ENCODE results near the gene STK10.

STK10 gene

DNA sequence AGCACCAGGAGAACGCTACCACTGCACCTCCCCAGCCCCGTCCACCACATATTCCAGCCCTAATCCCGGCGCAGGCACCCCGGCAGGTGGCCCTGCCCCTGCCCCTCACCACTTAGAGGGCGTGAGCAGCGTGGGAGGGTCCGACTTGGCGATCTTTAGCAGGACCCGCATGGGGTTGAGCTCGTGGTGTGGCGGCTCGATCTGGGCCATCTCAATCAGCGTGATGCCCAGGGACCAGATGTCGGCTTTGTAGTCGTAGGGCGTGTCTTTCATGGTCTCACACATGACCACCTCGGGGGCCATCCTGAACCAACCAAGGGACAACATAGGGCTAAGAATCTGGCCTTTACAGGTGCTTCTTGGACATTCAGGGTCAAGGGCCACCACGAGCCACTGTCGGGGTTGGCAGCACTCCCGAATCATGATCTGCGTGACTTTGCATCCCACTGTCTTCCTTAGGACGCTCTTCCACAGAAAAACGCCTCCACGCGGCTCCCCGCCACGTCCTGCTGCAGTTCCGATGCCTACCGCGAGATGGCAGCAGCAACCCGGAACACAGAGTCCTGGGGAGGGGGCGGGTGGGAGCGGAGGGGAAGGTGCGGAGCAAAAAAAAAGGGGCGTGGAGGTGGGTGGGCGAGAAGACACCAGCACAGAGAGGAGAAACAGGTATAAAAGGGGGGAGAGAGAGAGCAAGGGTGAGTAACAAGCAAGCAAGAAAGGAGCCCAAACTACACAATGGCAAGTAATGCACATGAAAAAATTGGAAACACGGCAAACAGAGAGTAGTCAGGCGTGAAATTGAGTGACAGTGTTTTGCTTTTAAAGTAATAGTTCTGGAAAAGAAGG is 81.3 kb downstream of the STK10 start:
- peak; percentile 52 for DNase-seq (ENCODE audit: low read depth)

DNA sequence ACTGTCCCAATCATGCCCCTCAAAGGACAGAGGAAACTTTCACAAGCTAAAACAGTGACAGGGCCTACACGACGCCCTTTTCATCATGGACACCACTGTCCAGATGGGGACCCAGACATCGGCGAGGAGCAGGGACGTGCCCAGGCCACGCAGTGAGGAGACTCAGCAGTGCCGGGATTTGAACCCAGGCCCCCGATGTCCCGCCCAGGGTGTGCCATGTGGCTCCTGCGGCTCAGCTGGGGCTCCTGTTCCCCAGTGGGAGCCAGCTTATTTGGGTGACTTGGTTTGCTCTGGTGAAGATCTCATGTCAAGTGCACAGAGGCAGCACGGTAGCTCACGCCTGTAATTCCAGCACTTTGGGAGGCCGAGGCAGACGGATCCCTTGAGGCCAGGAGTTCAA is 82.2 kb downstream of the STK10 start:
- no peak for DNase-seq (ENCODE audit: low read depth)

- DNase-seq (ENCODE audit: low read depth) = no peak
These were observed 83.0 kb downstream of the STK10 start for GRCh38 chr5:172104801-172105701.

DNA sequence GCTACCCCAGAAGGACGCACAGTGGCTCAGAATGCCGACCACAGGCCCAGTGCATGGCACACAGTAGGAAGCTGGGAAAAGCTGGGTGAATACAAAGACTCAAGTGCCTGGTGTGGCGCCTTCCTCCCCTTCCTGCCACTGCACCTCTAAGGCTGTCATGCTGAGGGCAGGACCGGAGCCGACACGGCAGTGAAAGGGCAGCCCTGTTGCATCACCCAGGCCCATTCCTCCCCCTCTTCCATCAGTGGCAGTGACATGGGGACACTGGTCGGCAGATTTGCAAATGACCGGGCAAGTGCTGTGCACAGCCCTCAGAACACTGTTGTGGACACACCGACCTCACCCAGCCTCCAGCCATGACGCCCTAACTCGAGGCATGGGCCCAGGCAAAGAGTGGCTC is 84.0 kb downstream of the STK10 start:
- no peak for DNase-seq (ENCODE audit: low read depth)

GRCh38 chr5:172102913-172103626 is 85.0 kb downstream of the STK10 start:
- no peak for DNase-seq (ENCODE audit: low read depth)

GRCh38 chr5:172102218-172102870 is 85.7 kb downstream of the STK10 start:
- DNase-seq (ENCODE audit: low read depth) = no peak

GRCh38 chr5:172101547-172102217 is 86.3 kb downstream of the STK10 start:
- DNase-seq (ENCODE audit: low read depth) = no peak

DNA sequence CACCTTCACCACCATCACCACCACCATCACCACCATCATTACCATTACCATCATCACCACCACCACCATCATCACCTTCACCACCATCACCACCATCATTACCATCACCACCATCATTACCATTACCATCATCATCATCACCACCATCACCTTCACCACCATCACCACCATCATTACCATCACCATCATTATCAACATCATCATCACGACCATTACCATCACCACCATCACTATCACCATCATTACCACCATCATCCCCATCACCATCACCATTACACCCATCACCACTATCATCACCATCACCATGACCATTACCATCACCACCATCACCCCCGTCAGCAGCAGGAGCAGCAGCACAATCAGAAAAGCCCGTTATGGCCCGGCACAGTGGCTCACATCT is 89.1 kb downstream of the STK10 start:
- no peak for DNase-seq (ENCODE audit: low read depth)

- no peak for DNase-seq (ENCODE audit: low read depth)
These were observed 90.0 kb downstream of the STK10 start for GRCh38 chr5:172098046-172098445.

DNA sequence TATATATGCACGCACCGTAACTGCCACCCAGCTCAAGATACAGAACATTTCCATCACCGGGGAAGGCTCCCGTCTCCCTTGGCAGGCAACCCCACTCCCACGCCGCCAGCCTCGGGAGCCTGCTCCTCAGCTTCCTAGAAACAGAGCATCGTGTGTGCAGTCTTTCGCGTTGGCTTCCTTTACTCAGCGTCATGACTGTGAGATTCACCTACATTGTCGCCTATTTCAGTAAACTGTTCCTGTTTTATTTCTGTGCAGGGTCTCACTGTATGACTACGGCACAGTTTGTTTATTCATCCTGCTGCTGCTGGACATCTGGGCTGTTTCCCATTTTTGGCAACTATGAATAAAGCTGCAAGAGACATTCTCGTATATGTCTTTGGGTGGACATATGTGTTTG is 90.7 kb downstream of the STK10 start:
- no peak for DNase-seq (ENCODE audit: low read depth)

- no peak for DNase-seq (ENCODE audit: low read depth)
These were observed 91.7 kb downstream of the STK10 start for GRCh38 chr5:172096207-172096940.

DNA sequence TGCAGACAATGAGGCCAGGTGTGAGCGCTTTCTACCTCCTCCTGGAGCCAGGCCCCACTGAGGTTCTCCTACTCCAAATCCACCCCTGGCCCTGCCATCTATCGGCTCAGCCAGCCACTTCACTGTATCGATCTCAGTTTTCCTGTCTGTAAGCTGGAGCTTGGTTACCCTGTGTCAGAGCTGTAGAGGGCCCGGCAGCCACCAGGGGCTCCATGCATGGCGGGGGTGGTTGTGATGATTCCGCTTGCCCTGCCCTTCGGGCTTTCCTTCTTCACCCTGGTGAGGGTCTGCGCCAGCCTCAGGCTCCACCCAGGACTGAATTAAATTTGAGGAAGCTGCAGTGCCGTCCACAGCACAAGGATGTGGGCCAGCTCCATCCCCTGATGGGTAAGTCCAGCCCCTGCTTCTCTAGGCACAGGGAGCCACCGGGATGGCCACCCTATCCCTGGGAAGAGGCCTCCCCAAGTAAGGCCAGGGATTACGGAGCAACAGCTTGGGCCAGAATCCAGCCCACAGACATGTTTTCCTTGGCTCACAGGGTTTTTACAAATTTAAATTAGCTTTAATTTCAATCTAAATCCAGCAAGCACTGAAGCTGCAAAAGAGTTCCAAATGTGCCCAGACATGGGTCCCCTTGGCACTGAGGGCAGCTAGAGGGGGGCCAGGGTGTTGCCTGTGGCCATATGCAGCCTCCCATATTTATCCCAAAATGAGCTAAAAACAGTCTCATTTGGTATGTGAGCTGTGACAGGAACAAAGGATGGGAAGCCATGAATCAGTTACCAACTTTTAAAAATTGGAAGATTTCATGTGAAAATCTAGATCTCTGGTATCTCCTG is 92.4 kb downstream of the STK10 start:
- no peak for DNase-seq (ENCODE audit: low read depth)

- no peak for DNase-seq (ENCODE audit: low read depth)
These were observed 94.1 kb downstream of the STK10 start for GRCh38 chr5:172093965-172094364.

DNA sequence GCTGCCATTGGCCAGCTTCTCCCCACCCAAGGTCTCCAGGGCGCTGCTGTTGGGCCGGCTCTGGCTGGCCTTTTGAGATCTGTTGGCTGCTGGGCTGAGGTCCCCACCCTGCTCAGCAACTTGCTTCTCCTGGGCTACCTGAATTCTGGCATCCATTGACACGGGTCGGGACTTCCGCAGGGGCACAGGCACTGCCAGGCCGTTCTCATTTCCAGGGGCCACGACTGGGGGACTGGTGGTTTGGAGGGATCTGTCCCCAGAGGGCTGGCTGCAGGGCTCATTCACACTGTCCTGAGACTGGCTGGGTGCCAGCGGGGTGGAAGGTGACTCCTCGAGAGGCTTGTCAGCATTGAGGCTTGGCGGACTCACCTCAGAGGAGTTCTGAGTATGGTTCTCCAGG is 94.5 kb downstream of the STK10 start:
- DNase-seq (ENCODE audit: low read depth) = no peak

- DNase-seq (ENCODE audit: low read depth) = no peak
These were observed 95.9 kb downstream of the STK10 start for GRCh38 chr5:172091956-172092732.

- no peak for DNase-seq (ENCODE audit: low read depth)
These were observed 97.0 kb downstream of the STK10 start for GRCh38 chr5:172090976-172091547.

- no peak for DNase-seq (ENCODE audit: low read depth)
These were observed 98.5 kb downstream of the STK10 start for GRCh38 chr5:172089298-172090117.

GRCh38 chr5:172088801-172089200 is 99.2 kb downstream of the STK10 start:
- no peak for DNase-seq (ENCODE audit: low read depth)

Data from activated T-cell treated with anti-CD3 and anti-CD28 coated beads for 24 hours (primary cell).